Measurements from ENCODE around the gene RTN4.

GRCh38 chr2:55050100-55050994, at the start of gene RTN4:
- TF ChIP-seq CTCF (optimal IDR thresholded peaks at IDR 0.05 in 1 of 3, IDR thresholded peaks at IDR 0.05 in 1 of 3, conservative IDR thresholded peaks at IDR 0.05 in 1 of 3; ENCODE audit: extremely low read depth in 1 of 3, insufficient read depth in 2 of 3, low read length in 3 of 3) (peak in 1 of 3 experiments; percentile 17), EZH2 (IDR thresholded peaks at IDR 0.05; ENCODE audit: low read length) (no peak)
